Kidney tubule cell (primary cell): ENCODE measurements around the gene ZFX.

ENCODE experiments used
- DNase-seq: peaks from one replicate; pipeline ENCODE4 v3.0.0-alpha.2; 2018; ENCODE audit warnings: low spot score

The ZFX gene

DNA sequence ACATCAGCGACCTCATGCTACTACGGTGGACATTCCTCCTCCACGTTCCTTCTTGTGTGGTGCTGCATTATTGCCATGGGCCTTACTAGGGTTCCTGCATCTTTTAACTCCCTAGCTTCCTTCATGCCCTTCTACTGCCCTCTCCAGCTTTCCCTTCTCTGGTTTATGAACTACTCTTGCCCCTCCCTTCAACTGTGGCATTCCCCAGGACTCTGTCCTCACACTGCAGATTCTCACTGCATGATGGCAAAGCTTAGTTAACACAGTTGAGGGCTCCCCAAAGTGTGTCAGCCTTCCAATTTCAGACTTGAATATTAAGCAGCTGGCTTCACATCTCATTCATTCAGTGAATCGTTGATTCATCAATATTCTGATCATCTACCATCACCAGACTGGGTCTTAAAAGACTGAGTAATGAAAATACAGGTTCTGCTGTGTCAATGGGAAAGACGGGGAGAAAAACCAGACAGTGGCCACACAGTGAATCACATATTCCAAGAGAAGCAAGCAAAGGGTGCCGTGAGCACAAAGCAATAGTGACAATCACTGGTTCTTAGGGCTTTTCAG is 53.0 kb downstream of the ZFX start:
- no peak for DNase-seq

DNA sequence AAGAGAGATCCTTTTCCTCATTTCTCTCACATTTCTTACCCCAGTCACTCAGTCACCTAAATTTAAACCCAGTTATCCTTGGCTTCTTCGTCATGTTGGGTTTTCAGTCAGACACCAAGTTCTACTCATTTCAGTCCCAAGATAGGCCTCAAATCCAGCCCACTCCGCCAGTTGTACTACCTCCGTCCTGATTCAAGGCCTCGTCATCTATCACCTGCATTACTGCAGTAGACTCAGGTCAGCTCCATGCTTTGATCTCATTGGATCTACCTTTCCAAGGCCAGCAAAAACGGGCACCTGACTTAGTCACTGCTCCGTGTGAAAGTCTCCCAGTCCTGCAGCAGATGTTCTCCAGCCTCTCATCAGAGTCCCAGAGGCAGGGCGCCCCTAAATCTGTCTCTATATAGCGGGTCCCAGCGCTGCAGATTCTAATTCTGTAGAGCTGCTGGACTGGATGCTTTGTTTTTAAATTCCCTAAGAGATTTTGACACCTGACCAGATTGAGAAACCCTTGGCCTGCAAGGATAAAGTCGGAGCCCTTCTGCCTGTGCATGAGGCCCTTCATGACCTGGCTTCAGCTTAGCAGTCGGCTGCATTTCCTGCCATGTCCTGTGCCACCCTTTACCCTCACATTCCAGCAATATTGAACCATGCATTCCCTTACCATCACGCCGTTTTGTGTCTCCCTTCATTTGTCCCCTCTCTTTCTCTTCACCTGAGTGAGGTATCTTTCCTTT is 53.7 kb downstream of the ZFX start:
- DNase-seq: no peak

DNA sequence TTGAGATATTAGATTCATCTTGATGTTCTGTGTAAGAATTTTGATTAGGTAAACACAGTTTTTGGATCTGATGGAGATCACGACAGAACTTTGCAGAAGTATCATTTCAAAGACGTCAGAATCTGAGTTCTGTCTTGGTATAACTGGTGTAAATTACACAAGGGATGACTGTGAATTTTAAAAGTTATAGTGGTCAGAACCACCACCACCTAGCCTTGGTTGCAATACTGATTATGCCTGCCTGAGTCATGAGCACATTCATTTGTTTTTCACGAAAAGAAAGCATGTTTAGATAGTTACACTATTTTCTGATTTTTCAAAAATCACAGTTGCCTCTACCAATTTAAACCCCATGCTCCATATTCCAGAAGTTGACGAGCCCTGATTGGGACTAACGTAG is 54.8 kb downstream of the ZFX start:
- no peak for DNase-seq

DNA sequence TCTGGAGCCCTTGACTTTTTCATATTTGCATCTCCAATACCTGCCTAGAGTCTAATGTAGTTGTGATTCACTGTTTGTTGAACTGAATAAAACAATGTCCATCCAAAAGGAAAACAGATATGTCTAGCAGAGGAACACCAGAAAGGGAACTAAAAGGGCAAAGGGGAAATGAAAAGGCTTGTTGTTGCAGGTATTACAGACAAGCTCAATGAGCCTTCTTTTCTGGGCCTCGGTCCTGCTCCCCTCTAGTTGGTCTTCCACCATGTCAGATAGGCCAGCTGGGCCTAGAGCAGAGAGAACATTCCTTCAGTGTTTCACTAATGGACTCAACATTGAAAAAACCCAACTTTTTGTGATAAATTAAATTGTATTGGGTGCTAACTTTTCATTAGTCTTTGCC is 55.4 kb downstream of the ZFX start:
- no peak for DNase-seq

DNA sequence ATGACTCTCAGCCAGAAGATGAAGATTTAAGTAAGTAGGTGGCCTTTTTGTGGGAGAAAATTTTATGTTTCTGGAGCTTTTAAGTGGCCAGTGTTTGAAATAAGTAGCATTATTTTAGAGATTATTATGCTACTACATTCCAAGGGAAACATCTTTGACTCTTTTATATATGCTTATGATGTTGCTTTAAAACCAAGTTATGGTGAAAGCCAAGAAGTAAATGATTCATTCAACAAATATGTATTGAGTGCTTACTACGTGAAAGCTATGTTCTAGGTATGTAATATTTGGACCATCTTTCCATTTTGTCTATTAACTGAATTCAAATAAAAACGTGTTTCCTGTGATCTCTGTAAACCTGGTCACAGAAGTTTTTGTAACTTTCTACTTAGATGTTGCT is 58.3 kb downstream of the ZFX start:
- DNase-seq: no peak

DNA sequence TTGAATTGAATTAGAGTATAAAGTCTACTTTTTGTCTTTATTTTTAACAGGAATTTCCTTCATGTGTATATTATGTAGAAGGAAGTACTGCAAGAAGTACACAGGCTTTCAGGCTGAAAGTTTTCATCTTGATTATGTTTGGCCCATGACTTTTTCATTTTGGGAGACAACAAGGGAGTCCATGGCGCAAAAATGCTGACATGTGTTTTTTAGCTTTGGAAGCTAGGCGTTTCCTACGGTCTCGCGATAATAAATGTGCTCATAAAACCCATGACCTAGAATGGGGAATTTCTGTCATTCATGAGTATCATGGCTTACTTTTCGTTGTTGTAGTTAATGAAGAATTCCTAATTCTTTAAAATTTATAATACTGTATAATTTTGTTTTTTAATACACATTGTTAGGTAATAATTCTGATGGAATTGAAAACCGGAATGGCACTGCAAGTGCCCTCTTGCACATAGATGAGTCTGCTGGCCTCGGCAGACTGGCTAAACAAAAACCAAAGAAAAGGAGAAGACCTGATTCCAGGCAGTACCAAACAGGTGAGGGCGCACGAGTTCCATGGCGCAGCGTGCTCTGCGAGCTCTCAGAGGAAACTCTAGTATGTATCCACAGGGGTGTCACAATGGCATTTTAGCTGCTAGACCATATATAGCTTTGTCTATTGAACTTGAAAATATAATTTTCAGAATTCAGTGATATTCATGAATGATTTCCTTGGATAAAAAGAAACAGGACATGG is 59.1 kb downstream of the ZFX start:
- no peak for DNase-seq

DNA sequence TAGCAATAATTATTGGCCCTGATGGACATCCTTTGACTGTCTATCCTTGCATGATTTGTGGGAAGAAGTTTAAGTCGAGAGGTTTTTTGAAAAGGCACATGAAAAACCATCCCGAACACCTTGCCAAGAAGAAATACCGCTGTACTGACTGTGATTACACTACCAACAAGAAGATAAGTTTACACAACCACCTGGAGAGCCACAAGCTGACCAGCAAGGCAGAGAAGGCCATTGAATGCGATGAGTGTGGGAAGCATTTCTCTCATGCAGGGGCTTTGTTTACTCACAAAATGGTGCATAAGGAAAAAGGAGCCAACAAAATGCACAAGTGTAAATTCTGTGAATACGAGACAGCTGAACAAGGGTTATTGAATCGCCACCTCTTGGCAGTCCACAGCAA is 60.7 kb downstream of the ZFX start:
- DNase-seq: no peak

DNA sequence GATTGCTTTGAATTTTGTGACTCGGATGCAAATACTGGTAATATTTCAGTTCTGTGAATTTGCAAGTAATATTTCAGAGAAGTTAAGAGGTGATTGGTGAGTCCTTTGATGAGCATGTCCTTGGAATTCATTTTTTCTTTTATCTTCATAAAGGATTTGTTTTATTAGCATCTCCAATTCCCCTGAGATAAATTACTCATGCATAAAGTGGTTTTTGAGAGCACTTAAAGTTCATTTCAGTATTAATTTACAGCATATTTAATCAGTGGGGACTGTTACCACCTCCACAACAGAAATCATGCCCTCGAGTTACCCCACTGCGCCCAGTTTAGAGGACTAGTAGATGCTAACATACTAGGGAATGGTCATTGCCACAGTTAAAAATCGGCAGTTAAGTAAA is 65.0 kb downstream of the ZFX start:
- DNase-seq: no peak

DNA sequence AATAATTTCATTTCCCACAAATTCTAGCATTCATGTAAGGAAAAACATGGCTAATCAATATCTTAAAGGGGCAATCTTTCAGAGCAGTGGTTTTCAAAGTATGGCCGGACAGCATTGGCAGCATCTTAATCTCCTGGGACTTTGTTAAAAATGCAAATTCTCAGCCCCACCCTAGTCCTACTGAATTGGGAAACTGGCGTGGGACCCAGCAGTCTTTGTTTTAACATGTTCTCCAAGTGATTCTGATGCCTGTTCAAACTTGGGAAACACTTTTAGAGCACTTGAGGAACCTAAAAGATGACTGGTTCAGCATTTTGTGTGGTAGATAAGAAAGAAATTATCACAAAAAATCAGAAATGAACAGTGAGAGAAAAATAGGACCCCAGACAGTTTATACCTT is 65.7 kb downstream of the ZFX start:
- no peak for DNase-seq

DNA sequence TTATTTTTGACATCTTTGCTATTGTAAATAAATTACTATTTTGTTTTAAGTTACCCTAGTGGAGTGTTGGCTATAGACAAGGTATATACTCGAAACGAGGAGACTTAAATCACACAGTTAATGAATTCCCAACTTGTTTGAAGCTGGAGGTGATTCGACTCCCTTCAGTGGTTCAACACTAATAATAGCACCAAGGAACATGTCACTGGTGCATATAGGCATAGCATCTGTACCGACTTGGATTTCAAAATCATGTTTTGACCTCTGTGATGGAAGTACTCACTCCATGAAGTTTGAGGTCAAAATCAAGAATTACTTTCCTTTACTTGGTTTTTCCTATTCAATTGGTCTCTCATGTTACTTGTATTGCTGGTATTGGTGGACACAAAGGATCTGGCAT is 66.5 kb downstream of the ZFX start:
- no peak for DNase-seq

DNA sequence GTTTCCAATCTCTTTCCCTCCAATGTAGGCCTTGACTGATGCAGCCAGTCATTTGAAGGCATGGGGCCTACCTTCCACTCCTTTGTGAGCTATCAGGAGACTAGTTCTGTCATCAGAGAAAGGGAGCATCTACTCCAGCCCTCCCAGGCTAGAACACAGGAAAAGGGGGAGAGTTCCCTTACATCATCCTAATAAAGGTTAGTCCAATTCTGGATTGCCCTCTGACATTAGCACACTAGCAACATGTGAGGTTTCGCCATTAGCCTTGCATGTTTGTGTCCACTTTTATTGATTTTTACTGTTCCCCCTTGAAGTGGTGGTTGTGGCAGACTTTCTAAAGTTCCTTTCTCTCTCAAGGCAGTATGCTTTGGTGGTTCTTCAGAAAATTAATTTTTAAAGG is 67.3 kb downstream of the ZFX start:
- DNase-seq: no peak

DNA sequence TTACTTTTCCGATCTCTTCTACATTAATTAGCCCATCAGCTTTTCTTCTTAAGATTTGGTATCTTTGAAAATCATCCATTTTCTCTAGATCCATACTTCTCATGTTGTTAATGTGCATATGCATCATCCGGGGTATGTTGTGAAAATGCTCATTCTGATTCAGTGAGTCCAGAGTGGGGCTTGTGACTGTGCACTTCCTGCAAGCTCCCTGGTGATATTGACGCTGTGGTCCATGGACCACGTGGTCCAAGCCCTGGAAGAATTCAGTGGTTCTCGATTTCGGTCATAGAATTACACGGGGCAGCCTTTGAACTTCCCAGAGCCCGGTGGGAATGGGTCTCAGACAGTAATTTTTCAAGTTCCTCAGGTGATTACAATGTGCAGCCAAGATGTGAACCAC is 69.8 kb downstream of the ZFX start:
- no peak for DNase-seq

DNA sequence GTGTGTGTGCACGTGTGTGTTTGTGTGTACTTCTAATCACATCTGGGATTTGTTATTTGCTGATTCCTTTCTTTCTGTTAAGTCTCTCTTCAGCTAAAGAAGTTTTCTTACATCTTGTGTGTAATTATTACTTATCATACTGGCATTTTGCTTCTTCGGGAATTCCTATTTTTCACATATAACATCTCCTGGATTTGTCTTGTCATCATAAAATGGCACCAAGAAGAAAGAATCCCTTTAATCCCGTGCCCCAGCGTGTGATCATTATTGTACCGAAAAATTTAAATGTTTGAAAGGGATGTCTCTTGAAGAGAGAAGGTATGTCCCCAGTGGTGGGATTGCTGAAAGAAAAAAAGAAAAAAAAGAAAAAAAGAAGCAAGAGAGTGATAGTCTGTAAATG is 72.3 kb downstream of the ZFX start:
- no peak for DNase-seq

DNA sequence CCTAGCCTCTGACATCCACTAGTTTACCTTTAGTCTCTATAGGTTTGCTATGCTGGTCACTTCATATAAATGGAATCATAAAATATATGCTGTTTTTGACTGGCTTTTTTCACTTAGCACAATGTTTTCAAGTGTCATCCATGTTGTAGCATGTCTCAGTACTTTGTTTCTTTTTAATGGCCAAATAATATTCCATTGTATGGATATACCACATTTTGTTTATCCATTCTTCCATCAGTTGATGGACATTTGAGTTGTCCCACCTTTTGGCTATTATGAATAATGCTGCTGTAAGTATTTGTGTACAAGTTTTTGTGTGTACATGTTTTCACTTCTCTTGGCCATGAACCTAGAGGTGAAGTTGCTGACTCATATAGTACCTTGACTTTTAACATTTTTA is 75.7 kb downstream of the ZFX start:
- no peak for DNase-seq

DNA sequence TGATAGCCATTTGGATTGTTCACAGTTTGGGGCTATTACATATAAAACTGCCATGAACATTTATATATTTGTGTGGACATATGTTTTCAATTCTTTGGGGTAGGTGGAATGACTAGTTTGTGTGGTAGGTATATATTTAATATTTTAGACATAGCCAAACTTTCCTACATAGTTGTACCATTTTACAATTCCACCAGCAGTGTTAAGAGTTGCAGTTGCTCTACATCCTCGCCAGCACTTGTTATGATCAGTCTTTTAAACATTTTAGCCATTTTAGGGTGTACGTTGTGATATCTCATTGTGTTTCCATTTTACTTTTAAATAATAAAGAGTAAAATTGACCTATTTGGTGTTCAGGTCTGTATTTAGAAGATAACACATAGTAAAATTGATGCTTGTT is 76.6 kb downstream of the ZFX start:
- DNase-seq: no peak

DNA sequence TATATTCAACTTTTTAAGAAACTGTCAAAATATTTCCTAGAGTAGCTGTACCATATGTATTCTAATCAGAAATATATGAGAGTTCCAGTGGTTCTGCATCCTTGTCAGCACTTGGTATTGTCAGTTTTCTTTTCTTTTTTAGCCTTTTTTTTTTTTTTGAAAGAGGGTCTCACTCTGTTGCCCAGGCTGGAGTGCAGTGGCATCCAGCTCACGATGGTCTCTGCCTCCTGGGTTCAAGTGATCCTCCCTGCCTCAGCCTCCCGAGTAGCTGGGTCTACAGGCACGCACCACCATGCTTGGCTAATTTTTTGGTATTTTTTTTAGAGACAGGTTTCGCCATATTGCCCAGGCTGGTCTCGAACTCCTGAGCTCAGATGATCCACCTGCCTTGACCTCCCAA is 79.1 kb downstream of the ZFX start:
- no peak for DNase-seq

DNA sequence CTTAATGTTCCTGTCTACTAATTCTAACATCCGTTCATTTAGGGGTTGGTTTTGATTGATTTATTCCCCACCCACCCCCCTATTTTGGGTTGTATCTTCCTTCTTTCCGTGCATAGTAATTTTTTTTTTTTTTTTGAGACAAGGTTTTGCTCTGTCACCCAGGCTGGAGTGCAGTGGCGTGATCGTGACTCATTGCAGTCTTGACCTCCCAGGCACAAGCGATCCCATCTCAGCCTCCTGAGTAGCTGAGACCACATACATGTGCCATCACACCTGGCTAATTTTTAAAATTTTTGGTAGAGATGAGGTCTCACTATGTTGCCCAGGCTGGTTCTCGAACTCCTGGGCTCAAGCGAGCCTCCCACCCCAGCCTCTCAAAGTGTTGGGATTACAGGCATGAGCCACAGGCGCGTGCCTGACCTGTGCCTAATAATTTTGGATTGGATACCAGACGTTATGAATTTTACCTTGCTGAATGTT is 79.9 kb downstream of the ZFX start:
- DNase-seq: peak; percentile 52

DNA sequence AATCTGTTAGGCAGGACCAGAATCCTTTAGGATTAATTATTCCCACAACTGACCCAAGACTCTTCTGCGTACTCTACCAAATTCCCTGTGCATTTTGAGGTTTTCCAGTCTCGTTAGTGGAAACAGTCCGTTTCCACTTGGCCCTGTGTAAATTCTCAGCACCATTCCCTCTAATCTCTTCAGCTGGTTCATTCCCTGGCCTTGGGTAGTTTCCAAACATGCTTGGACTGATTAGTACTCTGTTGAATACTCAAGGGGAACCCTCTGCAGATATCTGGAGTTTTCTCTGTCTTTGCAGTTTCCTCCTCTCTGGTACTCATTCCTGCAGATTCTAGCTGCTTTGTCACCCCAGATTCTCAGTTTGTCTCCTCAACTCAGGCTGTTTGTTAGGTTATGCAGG is 80.4 kb downstream of the ZFX start:
- DNase-seq: no peak

DNA sequence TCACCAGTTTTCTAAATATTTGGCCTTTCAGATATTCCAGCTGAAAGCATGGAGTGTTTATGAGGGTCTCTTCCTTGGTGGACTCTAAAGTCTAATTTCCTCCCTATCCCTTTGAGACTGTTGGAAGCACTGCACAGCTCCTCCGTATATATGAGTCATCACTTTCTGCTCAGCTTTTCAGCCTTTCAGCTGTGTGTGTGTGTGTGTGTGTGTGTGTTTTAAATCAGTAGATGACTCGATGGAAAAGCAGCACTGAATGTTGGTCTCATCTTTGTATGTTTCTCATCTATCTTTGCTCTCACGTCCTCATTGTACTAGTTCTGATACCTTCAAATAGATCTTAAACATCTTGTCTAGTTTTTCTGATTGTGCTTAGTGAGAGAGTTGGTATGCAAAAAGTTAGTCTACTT is 81.6 kb downstream of the ZFX start:
- peak; percentile 82 for DNase-seq

DNA sequence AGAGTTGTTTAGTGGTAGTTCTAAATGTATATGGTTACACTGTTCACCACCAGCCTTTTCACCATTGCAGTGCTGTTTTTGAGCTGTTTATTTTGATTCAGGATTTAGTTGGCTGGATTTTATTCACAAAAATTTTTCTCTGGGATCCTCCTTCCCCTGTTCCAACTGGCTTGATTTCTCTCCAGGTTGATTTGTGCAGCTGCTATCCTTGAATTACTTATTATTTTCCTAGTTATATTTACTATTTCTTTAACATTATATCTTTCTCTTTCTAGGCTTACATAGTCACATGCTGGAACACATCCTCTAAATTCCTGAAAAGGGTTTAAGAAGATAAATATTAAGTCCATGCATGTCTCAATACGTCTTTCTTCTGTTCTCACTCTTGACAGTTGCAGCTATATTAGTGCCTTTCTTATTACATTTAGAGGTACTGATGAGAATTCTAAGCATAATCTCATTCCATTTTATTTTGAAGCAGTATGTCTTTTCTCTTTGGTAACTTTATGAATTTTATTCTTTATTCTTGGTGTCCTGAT is 82.2 kb downstream of the ZFX start:
- DNase-seq: no peak

DNA sequence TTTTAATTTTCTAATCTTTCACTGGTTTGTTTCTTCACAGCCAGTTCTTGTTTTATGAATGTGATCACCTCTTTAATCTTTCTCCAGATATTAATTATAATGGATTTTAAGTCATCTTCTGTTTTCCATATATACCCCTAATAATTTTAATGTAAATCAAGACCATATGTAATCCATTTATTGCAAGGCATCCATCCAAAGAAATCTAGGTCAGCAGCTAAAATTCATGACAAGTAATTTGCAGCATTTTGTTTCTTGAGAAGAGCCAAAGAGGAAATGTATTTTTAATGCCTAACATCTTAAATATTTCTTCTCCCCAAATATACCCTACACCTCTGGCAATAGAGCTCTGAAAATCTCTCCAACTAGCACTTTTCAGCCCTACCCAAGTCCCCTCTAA is 83.3 kb downstream of the ZFX start:
- no peak for DNase-seq

DNA sequence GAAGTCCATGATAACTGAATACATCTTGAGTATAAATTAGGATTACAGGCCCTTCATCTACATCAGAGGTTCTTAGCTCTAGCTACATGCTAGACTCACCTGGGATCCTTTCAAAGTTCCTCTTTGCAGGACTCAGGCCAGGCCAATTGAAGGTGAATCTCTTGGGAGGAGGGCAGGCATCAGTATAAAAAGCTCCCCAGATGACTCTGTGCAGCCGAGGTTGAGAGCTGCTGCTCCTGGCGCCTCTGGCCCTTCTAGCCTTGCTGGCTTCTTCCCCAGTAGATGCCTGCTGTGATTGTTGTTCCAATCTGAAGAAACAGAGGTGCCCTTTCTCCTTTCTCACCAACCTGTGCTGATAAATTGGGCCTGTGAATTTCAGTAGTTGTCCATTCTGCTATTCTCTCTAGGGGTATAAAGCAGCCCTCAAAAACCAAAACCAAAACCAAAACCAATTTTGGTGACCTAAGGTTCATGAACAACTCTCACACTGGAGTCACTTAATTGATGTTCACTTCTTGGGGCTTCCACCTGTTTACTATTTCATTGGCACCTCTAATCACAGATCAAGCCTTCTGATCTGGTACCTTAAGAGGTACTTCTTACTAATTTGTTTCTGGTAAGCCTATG is 85.7 kb downstream of the ZFX start:
- no peak for DNase-seq
